Peyer's patch (tissue), 4 donors: ENCODE measurements around the gene TFIP11. TPM values are rescaled to one million over a fixed set of nuclear protein-coding genes. Genes with fewer than 3 reads are reported as not detected.

Experiments used
- DNase-seq, 3 donors: peaks; one replicate each; pipeline ENCODE4 v3.0.0-alpha.2; 2017 to 2019
- H3K27ac ChIP-seq, 4 donors: fragments of 200-600 bp; sonication (generic); one replicate each; pipeline ENCODE4 v1.5.1; 2016 to 2019
- H3K27me3 ChIP-seq, 2 donors: fragments of 200-600 bp; sonication (generic); one replicate each; pipeline ENCODE4 v1.5.1; 2019
- H3K36me3 ChIP-seq, 3 donors: fragments of 200-600 bp; sonication (generic); one replicate each; pipeline ENCODE4 v1.5.1; 2016 to 2019
- H3K4me1 ChIP-seq, 4 donors: fragments of 200-600 bp; sonication (generic); one replicate each; pipeline ENCODE4 v1.5.1; 2016 to 2019
- H3K4me3 ChIP-seq, 4 donors: fragments of 200-600 bp; sonication (generic); 1 replicate in 3 of 4; 2 replicates in 1 of 4; pipeline ENCODE4 v1.5.1; 2016 to 2019; ENCODE audit warnings: mild to moderate bottlenecking in 1 of 4
- H3K9me3 ChIP-seq, 4 donors: fragments of 200-600 bp; sonication (generic); one replicate each; pipeline ENCODE4 v1.5.1; 2016 to 2019; ENCODE audit warnings: mild to moderate bottlenecking in 1 of 4
- CTCF ChIP-seq, 6 experiments: fragments of 450-650 bp in 4 of 6; fragments of 200-600 bp in 2 of 6; sonication (generic) in 1 of 6; IDR thresholded peaks; one replicate each; pipeline ENCODE4 v1.5.1; 2017 to 2019; ENCODE audit warnings: antibody characterized with exemption in 6 of 6, mild to moderate bottlenecking in 3 of 6, moderate library complexity in 1 of 6
- POLR2A ChIP-seq, 2 donors: fragments of 450-650 bp; IDR thresholded peaks; one replicate each; pipeline ENCODE4 v1.5.1; 2017; ENCODE audit warnings: antibody characterized with exemption in 2 of 2, mild to moderate bottlenecking in 2 of 2, moderate library complexity in 2 of 2
- total RNA-seq, 4 donors: library from RNA; depleted of rRNA; stranded (reverse); fragments of >200 nt; gene quantifications; one replicate each; pipeline ENCODE4 v1.1.0, GENCODE V29; 2016

TFIP11 gene
- total RNA-seq = 10 to 100 TPM; 24.0 to 46.2 (median 30.8) TPM

- Histone ChIP-seq H3K9me3 (no peaks in the 10 kb centered on the region), H3K27me3 (no peaks in the 10 kb centered on the region), H3K4me1 (peaks cover 0 to 14% (median 2%) of the 10 kb centered on the region in 4 donors), H3K27ac (peak within 1 kb of the TSS; percentile 69 to 88 (median 72)), H3K36me3 (peaks cover 0 to 30% (median 0%) of the 10 kb centered on the region in 3 donors), H3K4me3 (peak within 1 kb of the TSS; percentile 57 to 83 (median 76))
- TF ChIP-seq CTCF (IDR thresholded peaks at IDR 0.05) (no peak), POLR2A (IDR thresholded peaks at IDR 0.05) (peak; percentile 55 to 67)
- peak; percentile 94 to 98 (median 96) for DNase-seq
These were observed at the start of gene TFIP11 for GRCh38 chr22:26512149-26512793. TFIP11 (minus strand) TSS chr22:26512473; CDS start chr22:26510272, 2,201 bp downstream.

GRCh38 chr22:26561756-26562417, 49.6 kb upstream of the TFIP11 start:
- no peaks in the 10 kb centered on the region for H3K27me3 ChIP-seq
- no peaks in the 10 kb centered on the region for H3K36me3 ChIP-seq
- no peak overlapping the region for H3K4me3 ChIP-seq
- H3K9me3 ChIP-seq = no peaks in the 10 kb centered on the region
- DNase-seq = no peak
- no peaks in the 10 kb centered on the region for H3K4me1 ChIP-seq
- no peak overlapping the region for H3K27ac ChIP-seq
- TF ChIP-seq CTCF (IDR thresholded peaks at IDR 0.05) (no peak), POLR2A (IDR thresholded peaks at IDR 0.05) (no peak)

GRCh38 chr22:26559961-26560575, 47.8 kb upstream of the TFIP11 start:
- TF ChIP-seq CTCF (IDR thresholded peaks at IDR 0.05) (no peak), POLR2A (IDR thresholded peaks at IDR 0.05) (no peak)
- Histone ChIP-seq H3K36me3 (no peaks in the 10 kb centered on the region), H3K27me3 (no peaks in the 10 kb centered on the region), H3K27ac (no peak overlapping the region), H3K4me1 (no peaks in the 10 kb centered on the region), H3K4me3 (no peak overlapping the region), H3K9me3 (no peaks in the 10 kb centered on the region)
- DNase-seq = no peak

GRCh38 chr22:26558248-26558895, 46.1 kb upstream of the TFIP11 start:
- no peak overlapping the region for H3K27ac ChIP-seq
- H3K9me3 ChIP-seq = no peaks in the 10 kb centered on the region
- H3K36me3 ChIP-seq = no peaks in the 10 kb centered on the region
- TF ChIP-seq POLR2A (IDR thresholded peaks at IDR 0.05) = no peak
- no peak for TF ChIP-seq CTCF (IDR thresholded peaks at IDR 0.05)
- H3K4me1 ChIP-seq = no peaks in the 10 kb centered on the region
- no peak overlapping the region for H3K4me3 ChIP-seq
- no peaks in the 10 kb centered on the region for H3K27me3 ChIP-seq
- DNase-seq = no peak

GRCh38 chr22:26556904-26557303, 44.6 kb upstream of the TFIP11 start:
- TF ChIP-seq POLR2A (IDR thresholded peaks at IDR 0.05) (no peak), CTCF (IDR thresholded peaks at IDR 0.05) (no peak)
- H3K27me3 ChIP-seq = no peaks in the 10 kb centered on the region
- no peak overlapping the region for H3K4me3 ChIP-seq
- no peaks in the 10 kb centered on the region for H3K36me3 ChIP-seq
- no peak overlapping the region for H3K27ac ChIP-seq
- H3K4me1 ChIP-seq = no peaks in the 10 kb centered on the region
- no peak for DNase-seq
- no peaks in the 10 kb centered on the region for H3K9me3 ChIP-seq
